ENCODE data around the gene ASCC3.
A peak's percentile ranks its signal among the peaks of the same experiment; 100 is the strongest.

GRCh38 chr6:100467129-100468015, 413.8 kb downstream of the ASCC3 start:
- TF ChIP-seq CTCF (IDR thresholded peaks at IDR 0.05) = no peak
- peak; percentile 75 for TF ChIP-seq EZH2 (IDR thresholded peaks at IDR 0.05)
- peak; percentile 47 for TF ChIP-seq EZH2phosphoT487 (IDR thresholded peaks at IDR 0.05)

Data from neural progenitor cell (in vitro differentiated cells).